HG03439 (cell line): ENCODE results near the gene LRIF1.
"Not testable (repeated sequence)": the region's sequence is repeated elsewhere in the genome, so short reads cannot be mapped to it uniquely, and the experiment has no call there.

Experiments used
- ATAC-seq: cut with Tn5 transposase; IDR thresholded peaks from one replicate; pipeline ENCODE4 v1.9.1; 2021; ENCODE audit warnings: mild to moderate bottlenecking, moderate library complexity; ENCODE audit not compliant: unreplicated experiment

Gene LRIF1

GRCh38 chr1:110963691-110964454 lies at the start of gene LRIF1:
Gene LRIF1 (minus strand): TSS chr1:110963922. CDS start chr1:110963688, 234 bp downstream.
- peak; percentile 96 for ATAC-seq

- no peak for ATAC-seq
Observed at GRCh38 chr1:111008031-111008430, 44.3 kb upstream of the LRIF1 start.

GRCh38 chr1:111006556-111006955 lies 42.8 kb upstream of the LRIF1 start:
- no peak for ATAC-seq

- ATAC-seq: not testable (repeated sequence)
Observed at GRCh38 chr1:110999607-111000006, 35.9 kb upstream of the LRIF1 start.

GRCh38 chr1:110992329-110992728 lies 28.6 kb upstream of the LRIF1 start:
- not testable (repeated sequence) for ATAC-seq

GRCh38 chr1:110991295-110991694 lies 27.6 kb upstream of the LRIF1 start:
- not testable (repeated sequence) for ATAC-seq

- no peak for ATAC-seq
Observed at GRCh38 chr1:110990541-110990940, 26.8 kb upstream of the LRIF1 start.

- no peak for ATAC-seq
Observed at GRCh38 chr1:110986407-110986891, 22.7 kb upstream of the LRIF1 start.

GRCh38 chr1:110982320-110982719 lies 18.6 kb upstream of the LRIF1 start:
- ATAC-seq: no peak

GRCh38 chr1:110979154-110979553 lies 15.4 kb upstream of the LRIF1 start:
- no peak for ATAC-seq

- ATAC-seq: no peak
Observed at GRCh38 chr1:110976089-110976488, 12.4 kb upstream of the LRIF1 start.

- ATAC-seq: no peak
Observed at GRCh38 chr1:110975265-110975664, 11.5 kb upstream of the LRIF1 start.

GRCh38 chr1:110967256-110967655 lies 3.5 kb upstream of the LRIF1 start:
- no peak for ATAC-seq

- no peak for ATAC-seq
Observed at GRCh38 chr1:110964455-110964903, 757 bp upstream of the LRIF1 start.

GRCh38 chr1:110962892-110963690 lies 631 bp downstream of the LRIF1 start:
- peak; percentile 42 for ATAC-seq

- no peak for ATAC-seq
Observed at GRCh38 chr1:110961902-110962301, 1.8 kb downstream of the LRIF1 start.

- no peak for ATAC-seq
Observed at GRCh38 chr1:110960777-110961420, 2.8 kb downstream of the LRIF1 start.

GRCh38 chr1:110957798-110958197 lies 5.9 kb downstream of the LRIF1 start:
- no peak for ATAC-seq

- ATAC-seq: no peak
Observed at GRCh38 chr1:110956586-110956985, 7.1 kb downstream of the LRIF1 start.

- ATAC-seq: no peak
Observed at GRCh38 chr1:110953031-110953430, 10.7 kb downstream of the LRIF1 start.

GRCh38 chr1:110952031-110952430 lies 11.7 kb downstream of the LRIF1 start:
- ATAC-seq: no peak
